HepG2 (cell line): ENCODE results near the gene DNAJB6. TPM values are rescaled to one million over a fixed set of nuclear protein-coding genes. Genes with fewer than 3 reads are reported as not detected.

ENCODE experiments used
- ATAC-seq: fragments of 200-7000 bp; cut with Tn5 transposase; 3 replicates; pipeline ENCODE4 v1.9.1; 2020; ENCODE audit warnings: mild to moderate bottlenecking, moderate library complexity
- BruUV-seq: library from RNA; stranded (reverse); fragments of 400-500 nt; replicated peaks from 2 replicates; lab custom pipeline; 2021; lab: Mats Ljungman, UMichigan
- CTCF ChIA-PET: fragments of 300-600 bp; formaldehyde crosslinking; extraction: SDS; loops from one replicate; lab custom pipeline; 2021; ENCODE audit warnings: low total read pairs, inconsistent platforms, low intra/inter-chr PET ratio; lab: Yijun Ruan, JAX
- POLR2A ChIA-PET: fragments of 350-600 bp; sonication (Branson Sonifier 250); formaldehyde crosslinking; loops from one replicate; lab custom pipeline; 2020; ENCODE audit warnings: antibody characterized with exemption, inconsistent platforms; lab: Yijun Ruan, JAX
- DNase-seq: peaks from one replicate; pipeline ENCODE4 v3.0.0-alpha.2; 2015; ENCODE audit warnings: low spot score
- FAIRE-seq: peaks from 3 replicates; lab custom pipeline; 2011; peaks lifted over from hg19 to GRCh38; lab: Jason Lieb, UNC
- H2AFZ ChIP-seq: one replicate; pipeline ENCODE4 v1.6.1; 2011; ENCODE audit warnings: low read length, inconsistent platforms
- H3K27ac ChIP-seq: fragments of 300-600 bp; 3 replicates; pipeline ENCODE4 v1.8.0; 2011; ENCODE audit warnings: mixed run types, mild to moderate bottlenecking, mixed read lengths, low read length, inconsistent platforms; ENCODE audit not compliant: insufficient read depth; ENCODE audit errors: extremely low read length
- H3K27me3 ChIP-seq, 2 experiments: fragments of 200-600 bp in 1 of 2; 2 replicates in 1 of 2; 3 replicates in 1 of 2; pipeline versions ENCODE4 v1.6.0 to v1.8.0; 2011; ENCODE audit warnings: low read length in 2 of 2, mild to moderate bottlenecking in 2 of 2, moderate library complexity in 2 of 2, inconsistent platforms in 1 of 2; ENCODE audit not compliant: insufficient read depth in 2 of 2, control insufficient read depth in 1 of 2
- H3K36me3 ChIP-seq, 2 experiments: fragments of 200-600 bp in 1 of 2; replicated peaks in 1 of 2; 2 replicates in 1 of 2; 3 replicates in 1 of 2; pipeline versions ENCODE4 v1.5.1 to v1.8.0; 2011; ENCODE audit warnings: low read length in 2 of 2, inconsistent platforms in 1 of 2; ENCODE audit not compliant: insufficient read depth in 2 of 2, control insufficient read depth in 1 of 2
- H3K4me1 ChIP-seq: 2 replicates; pipeline ENCODE4 v1.5.1; 2012; ENCODE audit warnings: low read length, inconsistent platforms; ENCODE audit not compliant: insufficient read depth
- H3K4me2 ChIP-seq: 2 replicates; pipeline ENCODE4 v1.6.0; 2011; ENCODE audit warnings: low read depth, low read length, inconsistent platforms
- H3K4me3 ChIP-seq, 3 experiments: fragments of 200-600 bp in 1 of 3; sonication (generic), shearing (Covaris generic) in 1 of 3; replicated peaks in 1 of 3; 2 replicates each; pipeline ENCODE4 v1.5.1; 2011 to 2016; ENCODE audit warnings: low read length in 3 of 3, inconsistent platforms in 2 of 3, low read depth in 2 of 3, mild to moderate bottlenecking in 2 of 3, control low read depth in 1 of 3, mixed read lengths in 1 of 3; ENCODE audit not compliant: insufficient read depth in 1 of 3
- H3K79me2 ChIP-seq: one replicate; pipeline ENCODE4 v1.6.1; 2011; ENCODE audit warnings: low read length, inconsistent platforms; ENCODE audit not compliant: insufficient read depth
- H3K9ac ChIP-seq: 2 replicates; pipeline ENCODE4 v1.6.0; 2011; ENCODE audit warnings: mild to moderate bottlenecking, low read depth, low read length, inconsistent platforms; ENCODE audit not compliant: insufficient read depth
- H3K9me3 ChIP-seq: 2 replicates; pipeline ENCODE4 v1.5.1; 2012; ENCODE audit warnings: mild to moderate bottlenecking, low read length
- H4K20me1 ChIP-seq: 2 replicates; pipeline ENCODE4 v1.6.0; 2011; ENCODE audit warnings: inconsistent platforms, mild to moderate bottlenecking, low read length, moderate library complexity; ENCODE audit not compliant: insufficient read depth
- GABPA ChIP-seq, 2 experiments: IDR thresholded peaks; 2 replicates each; pipeline ENCODE4 v1.6.1; 2011 to 2016; ENCODE audit warnings: low read depth in 2 of 2, low read length in 1 of 2, missing biosample characterization in 1 of 2, missing genetic modification characterization in 1 of 2
- GLI4 ChIP-seq: sonication (generic); formaldehyde crosslinking; IDR thresholded peaks from 2 replicates; pipeline ENCODE4 v1.5.1; 2020; ENCODE audit warnings: missing genetic modification reagents, mild to moderate bottlenecking, moderate library complexity, borderline replicate concordance
- ISL2 ChIP-seq: sonication (generic); formaldehyde crosslinking; IDR thresholded peaks from 2 replicates; pipeline ENCODE4 v1.5.0; 2020; ENCODE audit warnings: missing genetic modification reagents
- PHF8 ChIP-seq: sonication (generic); formaldehyde crosslinking; IDR thresholded peaks from 2 replicates; pipeline ENCODE4 v1.5.0; 2020; ENCODE audit warnings: missing genetic modification reagents
- RAD51 ChIP-seq: fragments of 450-650 bp; IDR thresholded peaks from 2 replicates; pipeline ENCODE4 v1.6.1; 2016; ENCODE audit warnings: borderline replicate concordance
- REL ChIP-seq: sonication (generic); formaldehyde crosslinking; conservative IDR thresholded peaks from 2 replicates; pipeline ENCODE4 v1.8.0; 2022; ENCODE audit warnings: mild to moderate bottlenecking, missing genetic modification reagents, moderate library complexity
- SP2 ChIP-seq: sonication (generic); formaldehyde crosslinking; IDR thresholded peaks from 2 replicates; pipeline ENCODE4 v1.5.1; 2020; ENCODE audit warnings: mild to moderate bottlenecking, missing genetic modification reagents
- ZNF549 ChIP-seq: sonication (generic); formaldehyde crosslinking; IDR thresholded peaks from 2 replicates; pipeline ENCODE4 v1.5.0; 2020; ENCODE audit warnings: missing genetic modification reagents
- ZNF773 ChIP-seq: sonication (generic); formaldehyde crosslinking; IDR thresholded peaks from 2 replicates; pipeline ENCODE4 v1.4.0; 2020; ENCODE audit warnings: missing genetic modification reagents, borderline replicate concordance
- WGBS: methylation state at CpG from one replicate; pipeline ENCODE4 v1.1.6; 2017; ENCODE audit warnings: low lambda C conversion rate; 5-methylcytosine and 5-hydroxymethylcytosine counted together
- in situ Hi-C: cut with HindIII; loops from 2 replicates; pipeline ENCODE4 v1.10.0; 2017; ENCODE audit warnings: low pct_unique_long_range_greater_than_20kb; ENCODE audit not compliant: extremely low pct_ligation_motif_present
- intact Hi-C: fragments of 100-400 bp; cut with micrococcal nuclease; formaldehyde crosslinking; loops from one replicate; pipeline ENCODE4 v1.10.0; 2022; ENCODE audit not compliant: unreplicated experiment
- polyA plus RNA-seq, 8 experiments: library from polyadenylated mRNA; depleted of rRNA in 3 of 8; stranded (reverse) in 7 of 8; unstranded in 1 of 8; fragments of >200 nt; fragmentation: Illumina TruSeq in 4 of 8; extraction: Trizol in 4 of 8; gene quantifications; 2 replicates each; pipeline versions ENCODE4 v1.2.1 to v1.2.3, GENCODE V29; 2011 to 2016; ENCODE audit warnings: low read depth in 4 of 8, missing spikeins in 1 of 8, mixed read lengths in 1 of 8; ENCODE audit not compliant: insufficient read depth in 1 of 8
- total RNA-seq, 5 experiments: library from RNA; depleted of rRNA; stranded (reverse); fragments of >200 nt; fragmentation: Illumina TruSeq; extraction: Trizol; gene quantifications; 2 replicates each; pipeline ENCODE4 v1.2.3, GENCODE V29; 2016; ENCODE audit warnings: low read depth in 1 of 5
- TF ChIP-seq, protein P1 (sequence below): sonication (generic); formaldehyde crosslinking; IDR thresholded peaks from 2 replicates; pipeline ENCODE4 v1.8.0; 2022; ENCODE audit warnings: missing genetic modification reagents, mild to moderate bottlenecking, moderate library complexity, borderline replicate concordance
- TF ChIP-seq, protein P2 (sequence below): sonication (generic); formaldehyde crosslinking; IDR thresholded peaks from 2 replicates; pipeline ENCODE4 v1.4.0; 2020; ENCODE audit warnings: mild to moderate bottlenecking, missing genetic modification reagents
- TF ChIP-seq, protein P3 (sequence below): sonication (generic); formaldehyde crosslinking; IDR thresholded peaks from 2 replicates; pipeline ENCODE4 v1.5.1; 2020; ENCODE audit warnings: missing genetic modification reagents, mild to moderate bottlenecking, borderline replicate concordance

The DNAJB6 gene
- total and polyA plus RNA-seq, 2 of the 13 experiments (the other 11 are each of a cell fraction or from before 2014, with no cell fraction given) = 29.9 to 53.9 TPM

DNA sequence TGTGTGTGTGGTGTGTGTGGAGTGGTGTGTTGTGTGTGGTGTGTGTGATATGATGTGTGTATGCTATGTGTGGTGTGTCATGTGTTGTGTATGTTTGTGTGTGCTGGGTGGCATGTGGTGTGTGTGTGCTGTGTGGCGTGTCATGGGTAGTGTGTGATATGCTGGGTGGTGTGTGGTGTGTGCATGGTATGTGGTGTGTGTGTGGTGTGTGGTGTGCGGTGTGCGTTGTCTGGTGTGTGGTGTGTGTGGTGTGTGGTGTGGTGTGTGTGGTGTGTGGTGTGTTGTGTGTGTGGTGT lies 37.5 kb upstream of the DNAJB6 start:
- CTCF ChIA-PET = interaction anchor here (1.3 kb wide), 1 partner anchor 41 kb away, joined by 3 read pairs; no protein-coding TSS in a partner anchor
- intact Hi-C loops = no loop called here
- DNase-seq = no peak
- peak; percentile 86 for FAIRE-seq
- BruUV-seq = no TSS peak
- Histone ChIP-seq H3K9me3 (no peaks in the 10 kb centered on the region), H2AFZ (no peak overlapping the region), H3K27ac (no peak overlapping the region), H3K4me1 (peaks cover 59% of the 10 kb centered on the region), H3K4me2 (peak overlapping the region; percentile 48; the same call in 1 of the 2 replicates), H4K20me1 (no peaks in the 10 kb centered on the region), H3K9ac (no peak overlapping the region), H3K27me3 (peaks cover 4 to 19% of the 10 kb centered on the region in 2 experiments; a peak in 2 of 5 replicates), H3K4me3 (no peak overlapping the region), H3K79me2 (no peaks in the 10 kb centered on the region), H3K36me3 (no peaks in the 10 kb centered on the region)
- in situ Hi-C loops = no loop called here
- ATAC-seq = no peak
- POLR2A ChIA-PET = no interaction called here
- TF ChIP-seq ISL2 (CRISPR knock-in tag) (no peak), RAD51 (no peak)
- TF ChIP-seq, protein P1, sequence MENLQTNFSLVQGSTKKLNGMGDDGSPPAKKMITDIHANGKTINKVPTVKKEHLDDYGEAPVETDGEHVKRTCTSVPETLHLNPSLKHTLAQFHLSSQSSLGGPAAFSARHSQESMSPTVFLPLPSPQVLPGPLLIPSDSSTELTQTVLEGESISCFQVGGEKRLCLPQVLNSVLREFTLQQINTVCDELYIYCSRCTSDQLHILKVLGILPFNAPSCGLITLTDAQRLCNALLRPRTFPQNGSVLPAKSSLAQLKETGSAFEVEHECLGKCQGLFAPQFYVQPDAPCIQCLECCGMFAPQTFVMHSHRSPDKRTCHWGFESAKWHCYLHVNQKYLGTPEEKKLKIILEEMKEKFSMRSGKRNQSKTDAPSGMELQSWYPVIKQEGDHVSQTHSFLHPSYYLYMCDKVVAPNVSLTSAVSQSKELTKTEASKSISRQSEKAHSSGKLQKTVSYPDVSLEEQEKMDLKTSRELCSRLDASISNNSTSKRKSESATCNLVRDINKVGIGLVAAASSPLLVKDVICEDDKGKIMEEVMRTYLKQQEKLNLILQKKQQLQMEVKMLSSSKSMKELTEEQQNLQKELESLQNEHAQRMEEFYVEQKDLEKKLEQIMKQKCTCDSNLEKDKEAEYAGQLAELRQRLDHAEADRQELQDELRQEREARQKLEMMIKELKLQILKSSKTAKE = 0 out of 2 replicates have a peak, but pooled peaks have one; percentile 10
- WGBS = 94% methylated on average over 3 of the region's 3 CpGs

DNA sequence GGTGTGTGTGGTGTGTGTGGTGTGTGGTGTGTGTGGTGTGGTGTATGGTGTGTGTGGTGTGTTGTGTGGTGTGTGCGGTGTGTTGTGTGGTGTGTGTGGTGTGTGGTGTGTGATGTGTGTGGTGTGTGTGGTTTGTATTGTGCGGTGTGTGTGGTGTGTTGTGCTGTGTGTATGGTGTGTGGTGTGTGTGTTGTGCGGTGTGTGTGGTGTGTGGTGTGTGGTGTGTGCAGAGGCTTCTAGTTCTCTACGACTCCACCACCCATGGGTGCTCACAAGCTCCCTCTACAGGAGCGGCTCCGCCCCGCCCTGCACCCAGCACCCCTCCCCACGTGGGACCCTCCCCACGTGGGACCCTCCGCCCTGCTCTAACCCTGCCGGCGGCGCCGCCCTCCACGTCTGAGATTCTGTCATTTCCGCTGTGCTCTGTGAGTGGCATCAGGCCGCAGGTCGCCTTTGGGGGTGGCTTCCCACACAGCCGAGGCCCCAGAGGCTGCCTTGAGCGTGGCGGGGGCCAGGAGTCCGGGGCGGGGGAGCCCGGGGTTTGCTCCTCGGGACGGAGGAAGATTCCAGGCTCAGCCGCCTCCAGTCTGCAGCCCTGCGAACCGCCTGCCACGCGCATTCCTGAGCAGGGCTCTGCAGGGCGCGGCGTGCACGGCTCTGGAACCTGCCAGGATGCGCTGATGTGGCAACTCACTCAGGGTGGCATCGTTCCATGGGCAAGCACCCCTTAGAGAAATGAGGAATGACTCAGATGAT lies 37.0 kb upstream of the DNAJB6 start:
- DNase-seq = no peak
- no peak for FAIRE-seq
- Histone ChIP-seq H3K36me3 (no peaks in the 10 kb centered on the region), H3K27ac (no peak overlapping the region), H3K4me3 (peak overlapping the region in 1 of 3 experiments; percentile 20; a peak in 1 of 6 replicates), H3K27me3 (peaks cover 4 to 17% of the 10 kb centered on the region in 2 experiments; a peak in 2 of 5 replicates), H3K4me2 (peak overlapping the region; percentile 48), H3K9ac (no peak overlapping the region), H3K9me3 (no peaks in the 10 kb centered on the region), H2AFZ (no peak overlapping the region), H4K20me1 (no peaks in the 10 kb centered on the region), H3K4me1 (peaks cover 59% of the 10 kb centered on the region), H3K79me2 (no peaks in the 10 kb centered on the region)
- 37% methylated on average over 8 of the region's 37 CpGs for WGBS
- no TSS peak for BruUV-seq
- intact Hi-C loops = no loop called here
- CTCF ChIA-PET = interaction anchor here (1.3 kb wide), 1 partner anchor 41 kb away, joined by 3 read pairs; no protein-coding TSS in a partner anchor
- POLR2A ChIA-PET = no interaction called here
- ATAC-seq = peak; percentile 44
- in situ Hi-C loops = no loop called here
- TF ChIP-seq ZNF549 (CRISPR knock-in tag) (no peak), SP2 (CRISPR knock-in tag) (0 out of 2 replicates have a peak, but pooled peaks have one; percentile 17), PHF8 (peak; percentile 23; the same call in 1 of the 2 replicates), GLI4 (CRISPR knock-in tag) (no peak), GABPA (IDR thresholded peaks at IDR 0.05; ENCODE audit: low read depth, low read length) (no peak), GABPA (CRISPR knock-in tag; IDR thresholded peaks at IDR 0.05; ENCODE audit: low read depth) (0 out of 2 replicates have a peak, but pooled peaks have one; percentile 28), REL (no peak), ZNF773 (CRISPR knock-in tag) (no peak)
- TF ChIP-seq, protein P2, sequence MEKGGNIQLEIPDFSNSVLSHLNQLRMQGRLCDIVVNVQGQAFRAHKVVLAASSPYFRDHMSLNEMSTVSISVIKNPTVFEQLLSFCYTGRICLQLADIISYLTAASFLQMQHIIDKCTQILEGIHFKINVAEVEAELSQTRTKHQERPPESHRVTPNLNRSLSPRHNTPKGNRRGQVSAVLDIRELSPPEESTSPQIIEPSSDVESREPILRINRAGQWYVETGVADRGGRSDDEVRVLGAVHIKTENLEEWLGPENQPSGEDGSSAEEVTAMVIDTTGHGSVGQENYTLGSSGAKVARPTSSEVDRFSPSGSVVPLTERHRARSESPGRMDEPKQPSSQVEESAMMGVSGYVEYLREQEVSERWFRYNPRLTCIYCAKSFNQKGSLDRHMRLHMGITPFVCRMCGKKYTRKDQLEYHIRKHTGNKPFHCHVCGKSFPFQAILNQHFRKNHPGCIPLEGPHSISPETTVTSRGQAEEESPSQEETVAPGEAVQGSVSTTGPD = no peak
- TF ChIP-seq, protein P3, sequence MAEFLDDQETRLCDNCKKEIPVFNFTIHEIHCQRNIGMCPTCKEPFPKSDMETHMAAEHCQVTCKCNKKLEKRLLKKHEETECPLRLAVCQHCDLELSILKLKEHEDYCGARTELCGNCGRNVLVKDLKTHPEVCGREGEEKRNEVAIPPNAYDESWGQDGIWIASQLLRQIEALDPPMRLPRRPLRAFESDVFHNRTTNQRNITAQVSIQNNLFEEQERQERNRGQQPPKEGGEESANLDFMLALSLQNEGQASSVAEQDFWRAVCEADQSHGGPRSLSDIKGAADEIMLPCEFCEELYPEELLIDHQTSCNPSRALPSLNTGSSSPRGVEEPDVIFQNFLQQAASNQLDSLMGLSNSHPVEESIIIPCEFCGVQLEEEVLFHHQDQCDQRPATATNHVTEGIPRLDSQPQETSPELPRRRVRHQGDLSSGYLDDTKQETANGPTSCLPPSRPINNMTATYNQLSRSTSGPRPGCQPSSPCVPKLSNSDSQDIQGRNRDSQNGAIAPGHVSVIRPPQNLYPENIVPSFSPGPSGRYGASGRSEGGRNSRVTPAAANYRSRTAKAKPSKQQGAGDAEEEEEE (CRISPR knock-in tag) = no peak
